ENCODE measurements around the gene MTA3.

- TF ChIP-seq CTCF (IDR thresholded peaks at IDR 0.05) (no peak), POLR2A (IDR thresholded peaks at IDR 0.05) (no peak)
Observed at GRCh38 chr2:42789751-42790150, 221.3 kb downstream of the MTA3 start.
